Measurements from ENCODE around the gene RNLS. TPM values are rescaled to one million over a fixed set of nuclear protein-coding genes. Genes with fewer than 3 reads are reported as not detected.

Gene RNLS
- total RNA-seq, 2 donors from 2014 or later = 21.7 to 31.8 TPM

DNA sequence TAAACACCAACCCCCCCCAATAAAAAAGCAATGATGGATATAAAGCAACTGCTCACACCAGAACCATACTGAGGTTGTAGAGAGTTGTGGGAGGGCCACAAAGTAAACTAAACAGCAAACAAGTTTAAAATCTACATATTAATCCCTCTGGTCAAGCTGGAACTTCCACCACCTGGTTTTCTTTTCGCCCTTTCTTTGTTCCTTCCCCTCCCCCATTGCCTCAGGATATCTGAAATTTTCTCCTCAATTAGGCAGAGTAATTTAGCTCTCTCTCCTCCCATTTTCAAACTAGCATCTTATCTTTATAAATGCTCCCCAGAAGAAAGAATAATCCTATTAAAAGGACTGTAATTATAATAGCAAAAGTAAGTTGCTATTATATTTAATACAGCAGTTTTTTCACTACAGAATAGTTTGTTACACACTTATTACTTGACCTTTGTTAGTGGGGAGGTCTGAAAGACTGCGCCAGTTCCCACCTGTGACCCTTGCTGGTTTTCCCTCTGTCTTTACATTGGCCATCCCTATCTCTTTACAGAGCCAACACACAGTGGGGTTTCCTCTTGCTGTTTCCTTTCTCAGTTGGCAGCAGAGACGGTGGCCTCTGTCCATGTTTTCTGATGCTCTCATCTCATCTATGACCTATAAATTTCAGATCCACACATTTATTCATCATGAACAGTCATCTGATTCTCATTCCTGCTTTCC lies 235.4 kb downstream of the RNLS start:
- TF ChIP-seq POLR2AphosphoS5 (IDR thresholded peaks at IDR 0.05) = no peak
- no peak for TF ChIP-seq POLR2A (IDR thresholded peaks at IDR 0.05)
- no peak for TF ChIP-seq CTCF (IDR thresholded peaks at IDR 0.05)
- WGBS = 88% methylated on average over 3 of the region's 3 CpGs
- Histone ChIP-seq H3K4me3 (no peak overlapping the region), H3K36me3 (no peaks in the 10 kb centered on the region), H3K9me3 (no peaks in the 10 kb centered on the region), H3K27ac (no peak overlapping the region), H3K27me3 (replicated peaks; ENCODE audit: insufficient read depth) (no peaks in the 10 kb centered on the region), H3K4me1 (replicated peaks) (no peaks in the 10 kb centered on the region)
- no peak for DNase-seq (ENCODE audit: low spot score)
- intact Hi-C loops (cut with DNase I) = no loop called here

- H3K4me1 ChIP-seq (replicated peaks) = no peaks in the 10 kb centered on the region
- H3K27ac ChIP-seq = no peak overlapping the region
- H3K36me3 ChIP-seq = no peaks in the 10 kb centered on the region
- no peaks in the 10 kb centered on the region for H3K9me3 ChIP-seq
- no peak for DNase-seq (ENCODE audit: low spot score)
- H3K27me3 ChIP-seq (replicated peaks; ENCODE audit: insufficient read depth) = no peaks in the 10 kb centered on the region
- intact Hi-C loops (cut with DNase I) = no loop called here
- no peak overlapping the region for H3K4me3 ChIP-seq
- TF ChIP-seq POLR2A (IDR thresholded peaks at IDR 0.05) (no peak), POLR2AphosphoS5 (IDR thresholded peaks at IDR 0.05) (no peak), CTCF (IDR thresholded peaks at IDR 0.05) (no peak)
- WGBS = 68% methylated on average over 2 of the region's 2 CpGs
Observed at GRCh38 chr10:88347022-88347421, 236.1 kb downstream of the RNLS start.

GRCh38 chr10:88346144-88346977 lies 236.8 kb downstream of the RNLS start:
- 50% methylated on average over 6 of the region's 6 CpGs for whole genome bisulfite sequencing
- Histone ChIP-seq H3K27me3 (replicated peaks; ENCODE audit: insufficient read depth) (no peaks in the 10 kb centered on the region), H3K36me3 (no peaks in the 10 kb centered on the region), H3K27ac (no peak overlapping the region), H3K4me1 (replicated peaks) (no peaks in the 10 kb centered on the region), H3K9me3 (no peaks in the 10 kb centered on the region), H3K4me3 (no peak overlapping the region)
- no peak for DNase-seq (ENCODE audit: low spot score)
- TF ChIP-seq POLR2A (IDR thresholded peaks at IDR 0.05) (no peak), CTCF (IDR thresholded peaks at IDR 0.05) (no peak), POLR2AphosphoS5 (IDR thresholded peaks at IDR 0.05) (peak; percentile 55)
- intact Hi-C loops (cut with DNase I) = no loop called here

GRCh38 chr10:88343761-88344484 lies 239.2 kb downstream of the RNLS start:
- Histone ChIP-seq H3K4me1 (replicated peaks) (no peaks in the 10 kb centered on the region), H3K27ac (peak overlapping the region in 1 of 2 donors; percentile 6), H3K4me3 (no peak overlapping the region), H3K27me3 (replicated peaks; ENCODE audit: insufficient read depth) (no peaks in the 10 kb centered on the region), H3K36me3 (no peaks in the 10 kb centered on the region), H3K9me3 (no peaks in the 10 kb centered on the region)
- WGBS = 57% methylated on average over 2 of the region's 2 CpGs
- TF ChIP-seq POLR2AphosphoS5 (IDR thresholded peaks at IDR 0.05) (no peak), CTCF (IDR thresholded peaks at IDR 0.05) (no peak), POLR2A (IDR thresholded peaks at IDR 0.05) (no peak)
- intact Hi-C loops (cut with DNase I) = no loop called here
- DNase-seq (ENCODE audit: low spot score) = no peak
